HL-60/S4 (cell line): ENCODE results near the gene PSMG3.

ENCODE experiments used
- in situ Hi-C: fragments of 300-500 bp; cut with MboI; formaldehyde crosslinking; loops from 2 replicates; pipeline ENCODE4 v1.14.3; 2022; ENCODE audit warnings: low sequenced_read_pairs

Gene PSMG3, protein sequence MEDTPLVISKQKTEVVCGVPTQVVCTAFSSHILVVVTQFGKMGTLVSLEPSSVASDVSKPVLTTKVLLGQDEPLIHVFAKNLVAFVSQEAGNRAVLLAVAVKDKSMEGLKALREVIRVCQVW

DNA sequence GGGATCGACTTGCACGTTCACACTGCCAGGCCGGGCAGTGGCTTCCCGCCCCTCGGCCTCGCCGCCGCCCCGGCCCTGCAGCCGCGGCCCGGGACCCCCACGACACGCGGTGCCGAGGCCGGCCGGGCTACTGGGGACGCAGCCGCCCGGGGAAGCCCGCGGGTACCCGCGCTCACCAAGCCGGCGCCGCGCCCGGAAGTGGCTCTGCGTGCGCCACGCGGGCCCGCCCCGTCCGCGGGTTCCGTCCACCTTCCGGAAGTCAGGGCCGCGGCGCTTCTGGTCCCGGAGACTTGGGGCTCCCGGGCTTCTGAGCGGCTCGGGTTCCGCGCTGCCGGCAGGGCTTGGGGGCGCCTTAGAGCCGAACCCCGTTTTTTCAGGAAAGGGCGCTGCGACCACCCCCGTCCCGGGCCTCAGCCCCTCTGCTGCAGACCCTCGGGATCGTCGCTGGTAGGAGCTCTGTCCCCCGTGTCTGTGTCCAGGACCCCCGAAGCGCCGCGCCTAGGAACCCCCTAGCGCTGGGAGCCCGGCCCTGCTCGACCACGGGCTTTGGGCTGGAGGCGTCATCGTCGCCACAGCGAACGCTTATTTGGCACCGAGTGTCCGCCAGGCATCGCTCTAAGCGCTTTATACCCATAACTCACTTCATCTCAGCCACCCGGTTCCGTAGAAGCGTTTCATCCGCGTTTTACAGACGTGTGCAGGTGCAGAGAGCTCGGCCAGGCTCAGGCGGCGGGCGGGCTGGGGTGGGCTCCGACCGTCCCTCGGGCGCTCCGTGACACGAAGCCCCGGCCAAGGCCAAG lies at the start of gene PSMG3:
Gene PSMG3 (minus strand): TSS at position 200 of the 800 bp plus-strand sequence. CDS start 693 bp downstream, outside the sequence.
- in situ Hi-C loops: no loop called here

DNA sequence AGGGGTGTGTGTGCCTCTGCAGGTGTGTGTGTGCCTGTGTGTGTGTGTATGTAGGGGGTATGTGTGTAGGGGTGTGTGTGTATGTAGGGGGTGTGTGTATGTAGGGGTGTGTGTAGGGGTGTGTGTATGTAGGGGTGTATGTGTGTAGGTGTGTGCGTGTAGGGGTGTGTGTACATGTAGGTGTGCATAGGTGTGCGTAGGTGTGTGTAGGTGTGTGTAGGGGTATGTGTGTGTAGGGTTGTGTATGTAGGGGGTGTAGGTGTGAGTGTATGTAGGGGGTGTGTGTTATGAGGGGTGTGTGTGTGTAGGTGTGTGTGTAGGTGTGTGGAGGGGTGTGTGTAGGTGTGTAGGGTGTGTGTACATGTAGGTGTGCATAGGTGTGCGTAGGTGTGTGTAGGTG lies 48.6 kb upstream of the PSMG3 start:
- in situ Hi-C loops: no loop called here

DNA sequence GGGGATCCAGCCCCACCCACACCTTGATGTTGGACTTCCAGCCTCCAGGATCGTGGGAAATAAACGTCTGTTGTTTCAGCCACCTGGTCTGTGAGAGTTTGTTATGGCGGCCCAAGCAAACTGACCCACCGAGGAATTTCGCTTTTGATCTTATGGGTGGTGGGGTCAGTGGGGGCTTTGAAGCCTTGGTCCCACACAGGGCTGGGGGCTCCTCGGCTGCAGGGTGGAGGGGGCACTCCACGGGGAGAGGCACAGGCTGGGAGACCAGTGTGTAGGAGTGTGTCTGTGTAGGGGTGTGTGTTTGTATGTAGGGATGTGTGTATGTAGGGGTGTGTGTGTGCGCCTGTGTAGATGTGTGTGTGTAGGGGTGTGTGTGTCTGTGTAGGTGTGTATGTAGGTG lies 48.1 kb upstream of the PSMG3 start:
- in situ Hi-C loops: no loop called here

DNA sequence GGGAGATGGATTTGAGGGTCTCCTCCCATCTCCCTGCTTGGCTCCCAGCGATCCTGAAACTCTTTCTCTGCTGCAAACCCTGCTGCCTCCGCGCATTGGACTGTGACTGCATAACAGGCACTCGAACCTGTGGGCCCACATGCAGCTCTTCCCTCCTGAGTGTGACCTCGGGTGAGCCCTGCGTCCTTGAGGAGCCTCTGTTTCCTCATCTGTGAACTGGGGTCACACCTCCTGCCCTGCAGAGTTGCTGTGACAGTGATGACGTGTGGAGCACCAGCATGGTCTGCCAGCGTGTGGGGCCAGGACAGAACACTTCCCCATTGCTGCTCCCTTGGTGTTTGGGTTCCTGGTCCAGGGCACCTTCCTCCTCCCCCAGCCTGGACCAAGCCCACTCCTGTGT lies 46.9 kb upstream of the PSMG3 start:
- in situ Hi-C loops: no loop called here

DNA sequence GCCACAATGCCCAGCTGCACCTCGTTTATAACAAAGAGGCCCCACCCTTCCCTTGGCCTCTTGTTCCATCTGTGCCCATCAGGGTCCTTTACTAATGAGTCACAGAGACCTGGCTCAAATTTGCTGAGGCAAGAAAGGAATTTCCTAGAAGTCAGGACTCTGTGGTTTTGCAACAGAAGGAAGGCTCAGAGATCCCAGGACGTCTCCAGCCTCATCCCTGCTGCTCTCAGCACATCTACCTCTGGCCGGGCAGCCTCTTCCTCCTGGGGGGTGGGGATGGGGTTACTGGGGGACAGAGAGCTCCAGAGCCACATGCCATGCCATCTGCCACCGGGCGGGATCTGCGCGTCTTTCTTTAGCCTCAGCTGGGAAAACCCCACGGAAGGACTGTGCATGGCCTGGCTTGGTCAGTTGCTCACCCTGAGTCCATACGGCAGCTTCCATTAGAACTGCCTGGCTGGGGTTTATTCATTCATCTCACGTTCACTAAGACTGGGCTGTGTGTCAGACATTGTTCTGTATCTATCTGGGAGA lies 41.9 kb upstream of the PSMG3 start:
- in situ Hi-C loops: no loop called here

DNA sequence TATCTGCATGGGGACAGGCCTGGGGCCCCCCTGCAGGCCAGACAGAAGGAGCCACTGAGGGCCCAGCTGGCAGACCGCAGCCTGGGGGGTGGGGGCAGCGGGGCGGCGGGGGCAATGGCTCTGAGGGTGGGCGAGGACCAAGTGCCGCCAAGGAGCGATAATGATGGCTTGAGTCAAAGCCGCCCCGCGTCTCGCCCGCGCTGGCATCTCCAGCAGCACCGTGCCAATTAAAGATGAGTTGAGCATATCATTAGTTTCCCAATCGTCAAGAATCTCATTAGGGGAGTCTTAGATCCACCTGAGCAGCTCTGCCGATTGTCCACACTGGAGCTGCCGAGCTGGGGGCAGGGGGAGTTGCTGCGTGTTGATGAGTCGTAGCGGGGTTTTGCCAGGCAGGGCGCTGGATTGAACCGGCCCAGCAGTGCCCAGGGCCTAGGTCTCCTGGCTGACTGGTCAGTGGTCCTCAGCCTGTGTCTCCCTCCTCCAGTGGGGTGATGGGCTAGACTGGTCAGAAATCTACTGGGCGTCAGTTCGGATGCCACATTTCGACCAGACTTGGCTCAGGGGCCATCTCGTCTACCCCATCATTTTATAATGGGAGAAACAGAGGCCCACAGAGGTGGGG lies 41.0 kb upstream of the PSMG3 start:
- in situ Hi-C loops: no loop called here

DNA sequence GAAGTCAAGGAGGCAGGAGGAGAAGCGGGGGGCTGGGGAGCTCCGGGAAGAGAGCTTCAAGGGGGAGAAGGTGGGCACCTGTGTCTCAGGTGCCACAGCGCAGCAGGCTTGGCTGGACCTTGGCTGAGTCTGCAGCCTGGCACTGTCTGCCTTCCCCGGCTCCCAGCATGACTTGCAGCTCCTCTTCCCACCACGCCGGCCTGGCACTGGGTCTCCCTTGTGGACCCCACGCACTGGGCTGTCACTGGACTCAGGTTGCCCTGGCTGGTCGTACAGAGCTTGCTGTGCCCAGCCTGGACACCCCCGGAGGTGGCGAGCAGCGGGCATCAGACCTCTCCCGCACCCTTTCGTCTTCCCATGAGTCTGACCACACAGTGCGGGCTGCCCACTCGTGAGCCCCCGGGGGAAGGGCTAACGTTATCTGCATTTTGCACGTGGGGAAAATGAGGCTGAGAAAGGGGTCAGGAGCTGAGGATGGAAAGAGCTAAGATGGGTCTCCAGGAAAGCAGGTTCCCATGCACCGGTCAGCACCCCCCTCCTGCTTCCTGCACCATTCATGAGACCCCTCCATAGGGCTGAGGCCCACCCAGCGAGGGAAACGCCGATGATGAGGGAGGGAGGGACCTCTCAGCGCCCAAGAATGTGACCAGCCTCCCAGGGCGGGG lies 40.3 kb upstream of the PSMG3 start:
- in situ Hi-C loops: no loop called here

DNA sequence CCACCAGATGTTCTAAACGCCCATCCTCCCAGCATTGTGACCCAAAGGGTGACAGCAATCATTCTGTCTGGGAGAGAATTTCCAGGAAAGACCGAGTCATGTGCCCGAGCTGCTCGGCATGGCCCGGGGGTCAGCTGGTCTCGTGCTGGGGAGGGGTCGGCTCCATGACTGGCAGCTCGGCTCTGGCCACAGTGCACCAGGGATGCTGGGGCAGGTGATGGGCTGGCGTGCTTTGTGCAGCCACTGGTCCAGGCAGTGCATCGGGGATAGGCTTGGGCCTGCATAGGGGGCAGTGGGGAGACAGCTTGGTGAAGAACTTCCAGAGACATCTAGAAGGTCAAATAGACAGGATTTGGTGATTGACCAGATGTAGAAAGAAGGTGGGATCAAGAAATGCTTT lies 39.2 kb upstream of the PSMG3 start:
- in situ Hi-C loops: no loop called here

DNA sequence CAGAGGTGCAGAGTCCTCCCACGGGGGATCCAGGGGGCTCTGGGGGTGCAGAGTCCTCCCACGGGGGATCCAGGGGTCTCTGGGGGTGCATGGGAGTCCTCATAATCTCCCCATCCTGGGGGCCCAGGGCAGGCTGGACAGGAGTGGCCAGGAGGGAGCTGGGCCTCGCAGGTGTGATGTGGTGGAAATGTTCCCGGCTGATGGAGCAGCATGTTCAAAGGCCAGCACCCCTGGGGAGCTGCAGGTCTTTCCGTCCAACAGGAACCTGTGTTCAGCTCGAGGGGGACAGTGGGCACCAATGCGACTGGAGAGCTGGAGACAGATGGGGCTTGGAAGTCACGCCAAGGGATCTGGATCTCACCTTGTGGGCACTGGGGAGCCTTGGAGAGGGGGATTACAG lies 38.5 kb upstream of the PSMG3 start:
- in situ Hi-C loops: no loop called here

DNA sequence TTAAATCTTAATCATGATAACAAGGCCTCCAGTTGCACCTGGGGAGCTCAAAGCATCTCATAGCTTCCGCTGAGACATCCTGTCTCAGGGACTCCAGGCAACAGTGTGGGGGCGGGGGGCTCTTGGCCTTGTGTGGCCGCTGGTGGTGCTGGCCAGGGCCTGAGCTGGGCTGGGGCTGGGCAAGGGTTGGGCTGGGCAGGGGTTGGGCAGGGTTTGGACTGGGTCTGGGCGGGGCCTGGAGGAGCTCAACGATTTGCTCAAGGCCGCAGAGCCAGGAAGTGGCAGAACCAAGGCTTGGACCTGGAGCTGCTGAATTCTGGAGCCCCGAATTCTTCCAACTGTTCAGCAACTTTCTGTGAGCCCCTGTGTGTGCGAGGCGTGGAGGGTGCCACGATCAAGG lies 37.9 kb upstream of the PSMG3 start:
- in situ Hi-C loops: no loop called here

DNA sequence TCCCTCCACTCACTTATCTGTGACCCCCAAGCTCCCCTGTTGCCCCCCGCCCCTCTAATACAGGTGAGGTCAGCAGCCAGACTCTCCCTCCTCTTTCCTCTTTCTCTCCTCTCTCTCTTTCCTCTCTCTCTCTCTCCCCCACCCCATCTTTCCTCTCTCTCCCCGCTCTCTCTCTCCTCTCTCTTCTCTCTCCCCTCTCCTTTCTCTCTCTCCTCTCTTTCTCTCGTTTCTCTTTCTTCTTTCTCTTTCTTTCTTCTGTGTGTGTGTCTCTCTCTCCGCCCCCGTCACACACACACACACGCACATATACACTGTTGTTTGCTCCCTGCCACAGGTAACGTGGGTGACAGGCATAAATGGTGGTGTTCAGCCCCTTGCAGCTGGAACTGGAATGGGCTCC lies 37.2 kb upstream of the PSMG3 start:
- in situ Hi-C loops: no loop called here

DNA sequence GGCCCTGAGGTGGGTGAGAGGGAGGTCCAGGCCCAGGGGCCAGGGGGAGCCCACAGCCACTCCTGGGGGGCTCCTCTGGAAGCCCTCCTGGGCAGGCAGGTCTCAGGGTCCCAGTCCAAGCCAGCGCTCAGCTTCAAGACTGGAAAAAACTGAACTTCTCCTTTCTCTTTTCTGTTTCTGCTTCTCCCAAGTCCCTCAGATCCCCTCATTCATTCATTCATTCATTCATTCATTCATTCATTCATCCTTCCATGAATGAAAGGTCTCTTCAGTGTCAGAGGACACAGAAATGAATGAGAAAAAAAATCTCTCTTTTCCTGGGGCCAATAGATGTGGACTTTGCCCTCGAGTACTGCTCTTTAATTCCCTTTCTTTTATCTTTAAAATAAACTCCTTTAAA lies 34.6 kb upstream of the PSMG3 start:
- in situ Hi-C loops: no loop called here

DNA sequence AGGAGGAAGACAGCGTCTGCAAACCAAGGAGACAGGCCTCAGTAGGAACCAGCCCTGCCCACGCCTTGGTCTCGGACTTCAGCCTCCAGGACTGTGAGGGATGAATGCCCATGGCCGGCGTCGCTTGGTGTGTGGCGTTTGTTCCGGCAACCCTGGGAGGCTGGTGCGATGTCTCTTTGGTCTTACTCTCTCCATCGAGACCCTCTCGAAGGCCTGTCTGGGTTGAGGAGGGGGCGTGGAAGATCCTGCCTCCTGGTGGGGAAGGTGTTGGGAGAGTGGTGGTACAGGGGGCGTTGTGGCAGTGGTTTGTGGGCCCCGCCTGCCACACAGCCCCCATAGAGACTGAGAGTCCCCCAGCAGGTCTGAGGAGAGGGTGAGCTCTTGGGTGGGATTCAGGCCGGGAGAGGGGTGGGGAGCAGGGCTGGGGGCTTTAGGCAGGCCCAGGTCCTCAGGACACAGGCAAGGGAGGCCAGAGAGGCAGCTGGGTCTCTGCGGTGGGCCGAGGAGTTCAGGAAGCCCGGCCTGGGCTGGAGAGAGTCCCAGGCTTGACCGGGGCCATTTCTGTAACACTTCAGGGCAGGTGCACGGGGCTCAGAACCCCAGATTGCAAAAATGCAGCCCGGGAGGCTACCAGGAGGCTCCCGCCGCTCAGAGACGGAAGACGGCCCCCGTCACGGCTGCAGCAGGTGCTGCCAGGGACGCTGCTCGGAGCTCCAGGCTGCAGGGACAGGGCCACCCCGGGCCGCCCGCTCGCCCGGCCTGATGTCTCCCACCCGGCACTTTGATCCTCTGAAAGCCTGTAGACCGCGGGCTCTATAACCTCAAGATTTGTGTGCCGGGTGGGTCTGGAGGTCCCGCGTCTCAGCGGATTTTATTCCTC lies 33.8 kb upstream of the PSMG3 start:
- in situ Hi-C loops: no loop called here

DNA sequence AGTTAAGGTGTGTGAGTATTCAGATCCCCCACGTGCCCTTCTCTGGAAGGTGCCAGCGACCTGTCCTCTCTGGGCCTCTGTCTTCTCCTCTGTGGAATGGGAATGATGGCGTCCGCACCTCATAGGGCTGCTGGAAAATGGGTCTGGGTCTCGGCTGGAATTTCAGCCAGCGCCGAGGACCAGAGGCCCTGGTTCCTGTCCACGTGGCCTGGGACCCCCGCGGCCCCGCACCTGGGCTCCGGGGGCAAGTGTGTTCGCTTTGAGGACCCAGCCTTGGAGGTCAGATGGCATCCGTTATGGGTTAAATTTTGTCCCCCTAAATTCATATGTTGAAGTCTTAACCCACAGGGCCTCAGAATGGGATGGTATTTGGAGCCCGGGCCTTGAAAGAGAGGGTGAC lies 32.6 kb upstream of the PSMG3 start:
- in situ Hi-C loops: no loop called here

DNA sequence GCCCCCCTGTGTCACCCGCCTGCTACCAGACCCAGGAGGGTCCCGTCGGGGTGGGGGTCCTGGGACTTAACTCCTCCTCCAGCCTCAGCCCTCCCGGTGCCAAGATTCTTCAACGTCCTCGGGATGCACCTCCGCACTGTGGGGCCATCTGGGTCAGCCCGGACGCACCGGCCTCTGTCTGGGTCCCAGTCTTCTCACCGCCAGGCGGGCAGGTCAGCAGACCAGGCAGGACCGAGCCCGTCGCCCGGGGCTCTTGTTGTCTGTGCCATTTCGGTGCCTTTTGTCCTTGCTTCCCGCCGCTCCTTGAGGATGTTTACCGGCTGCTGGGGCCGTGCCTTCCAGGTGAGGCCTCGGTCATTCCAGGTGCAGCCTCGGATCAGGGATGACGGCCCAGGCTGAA lies 32.1 kb upstream of the PSMG3 start:
- in situ Hi-C loops: no loop called here

DNA sequence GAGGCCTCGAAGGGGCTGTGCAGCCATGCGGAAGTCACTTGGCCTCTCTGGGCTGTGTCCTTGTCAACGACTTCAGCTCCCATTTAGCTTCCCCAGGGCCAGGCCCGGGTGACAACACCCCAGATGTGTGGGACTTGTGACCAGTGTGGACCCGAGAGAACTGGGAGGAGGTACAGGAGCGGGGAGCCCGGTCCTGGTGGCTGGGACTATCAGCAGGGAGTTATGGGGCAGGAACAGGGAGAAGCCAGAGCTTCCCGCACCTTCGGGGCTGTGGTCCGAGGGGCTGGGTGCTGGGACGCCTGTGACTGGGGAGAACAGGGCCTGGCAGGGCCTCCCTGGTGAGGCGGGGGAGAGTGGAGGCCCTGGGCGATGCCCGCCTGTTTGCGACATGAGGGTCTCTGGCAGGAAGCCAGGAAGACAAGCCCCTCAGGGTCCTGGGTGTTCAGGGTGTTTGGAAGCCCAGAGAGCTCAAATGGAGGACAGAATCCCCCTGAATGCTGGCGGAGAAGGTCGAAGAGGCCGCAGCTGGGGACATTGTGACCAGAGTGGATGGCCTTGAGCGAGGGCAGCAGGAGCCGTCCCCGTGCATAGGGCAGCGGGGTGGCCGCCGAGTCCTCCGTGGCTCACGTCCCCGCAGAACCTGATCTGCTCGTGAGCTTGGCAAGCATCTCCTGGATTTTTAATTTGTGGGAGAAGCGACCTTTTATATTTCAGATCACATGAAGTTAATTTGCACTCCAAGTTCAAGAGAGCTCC lies 30.0 kb upstream of the PSMG3 start:
- in situ Hi-C loops: no loop called here

DNA sequence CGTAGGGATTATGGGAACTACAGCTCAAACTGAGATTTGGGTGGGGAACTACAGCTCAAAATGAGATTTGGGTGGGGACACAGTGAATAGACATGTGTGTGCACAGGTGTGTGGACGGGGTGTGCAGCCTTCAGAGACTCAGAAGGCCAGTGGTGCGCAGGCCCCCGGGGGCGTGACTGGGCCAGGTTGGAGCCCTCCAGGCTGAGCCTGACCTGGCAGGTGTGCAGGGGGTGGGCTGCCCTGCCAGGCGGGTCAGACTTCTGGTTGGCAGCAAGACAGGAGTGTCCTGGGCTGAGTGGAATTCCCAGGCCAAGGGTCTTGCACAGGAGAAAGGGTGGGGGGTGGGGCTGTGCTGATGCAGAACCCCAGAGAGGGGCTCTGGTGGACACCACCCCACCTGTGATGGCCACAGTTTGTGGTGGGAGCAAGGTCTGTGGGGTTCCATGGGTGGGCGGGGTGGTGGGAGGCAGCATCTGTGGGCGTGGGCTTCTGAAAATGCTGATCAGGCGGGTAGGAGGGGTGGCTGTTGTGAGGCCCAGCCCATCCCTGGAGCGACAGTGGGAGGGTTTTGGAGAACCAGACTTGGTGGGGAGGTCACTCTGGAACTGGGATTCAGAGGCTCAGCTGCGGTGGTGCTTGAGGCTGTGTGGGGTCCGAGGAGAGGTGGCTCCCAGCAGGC lies 29.3 kb upstream of the PSMG3 start:
- in situ Hi-C loops: no loop called here

DNA sequence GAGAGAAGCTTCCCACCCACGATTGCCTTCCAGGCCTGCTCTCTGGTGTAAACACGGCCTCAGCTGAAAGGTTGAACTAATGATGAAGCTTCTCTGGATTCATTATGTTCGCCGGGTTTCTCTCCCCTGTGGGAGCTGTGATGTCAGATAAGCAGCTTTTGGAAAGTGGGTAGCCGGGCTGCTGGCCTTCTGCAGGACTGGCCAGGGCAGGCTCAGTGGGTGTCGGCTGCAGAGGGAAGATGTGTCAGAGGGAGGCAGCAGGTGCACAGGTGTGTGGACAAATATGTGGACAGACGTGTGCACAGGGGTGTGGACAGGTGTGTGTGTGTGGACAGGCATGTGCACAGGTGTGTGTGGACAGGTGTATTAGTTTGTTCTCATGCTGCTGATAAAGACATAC lies 28.5 kb upstream of the PSMG3 start:
- in situ Hi-C loops: no loop called here

DNA sequence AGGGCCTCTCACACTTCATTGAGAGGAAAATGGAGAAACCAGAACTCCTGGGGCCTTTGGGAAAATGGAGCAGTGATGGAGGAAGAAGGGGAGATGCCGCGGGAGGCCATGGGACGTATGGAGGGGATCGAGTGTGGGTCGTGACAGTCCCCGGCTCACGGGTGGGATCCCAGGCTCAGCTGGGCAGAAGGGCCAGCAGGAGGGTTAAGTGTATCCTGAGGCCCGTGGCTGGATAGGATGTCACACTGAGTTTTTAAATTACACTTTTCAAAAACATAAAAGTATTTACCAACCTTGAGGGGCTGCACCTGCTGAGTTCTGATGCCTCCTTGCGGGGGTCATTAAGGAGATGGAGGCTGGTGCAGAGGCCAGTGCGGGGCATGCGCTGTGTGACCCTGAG lies 28.0 kb upstream of the PSMG3 start:
- in situ Hi-C loops: no loop called here
